Measurements from ENCODE around the gene EPHB3. TPM values are rescaled to one million over a fixed set of nuclear protein-coding genes. Genes with fewer than 3 reads are reported as not detected.
A peak's percentile ranks its signal among the peaks of the same experiment; 100 is the strongest.

The EPHB3 gene
- polyA plus RNA-seq, 2 of the 4 experiments (the other 2 are of a cell fraction), result 0.36 to 0.50 TPM

DNA sequence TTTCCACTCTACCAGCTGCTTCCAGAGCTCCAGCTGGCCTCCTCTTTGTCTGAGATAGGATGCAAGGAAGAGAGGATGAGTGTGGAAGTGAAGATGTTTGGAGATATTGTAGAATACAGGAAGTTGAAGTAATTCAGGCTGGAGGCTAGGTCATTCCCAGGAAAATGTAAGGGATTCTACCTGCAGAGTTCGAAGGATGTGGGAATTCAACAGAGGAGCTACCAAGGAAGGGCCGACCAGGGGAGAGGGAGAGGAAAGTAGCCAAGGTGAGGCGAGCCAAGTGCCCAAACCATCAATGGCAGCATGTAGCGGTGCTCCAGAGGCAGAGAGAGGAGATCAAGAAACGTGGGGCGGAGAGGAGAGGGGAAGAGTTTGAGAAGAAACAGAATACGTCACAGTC lies 49.0 kb upstream of the EPHB3 start:
- POLR2A ChIA-PET, result no interaction called here
- H3K4me2 ChIP-seq, result no peak overlapping the region
- FAIRE-seq, result no peak

DNA sequence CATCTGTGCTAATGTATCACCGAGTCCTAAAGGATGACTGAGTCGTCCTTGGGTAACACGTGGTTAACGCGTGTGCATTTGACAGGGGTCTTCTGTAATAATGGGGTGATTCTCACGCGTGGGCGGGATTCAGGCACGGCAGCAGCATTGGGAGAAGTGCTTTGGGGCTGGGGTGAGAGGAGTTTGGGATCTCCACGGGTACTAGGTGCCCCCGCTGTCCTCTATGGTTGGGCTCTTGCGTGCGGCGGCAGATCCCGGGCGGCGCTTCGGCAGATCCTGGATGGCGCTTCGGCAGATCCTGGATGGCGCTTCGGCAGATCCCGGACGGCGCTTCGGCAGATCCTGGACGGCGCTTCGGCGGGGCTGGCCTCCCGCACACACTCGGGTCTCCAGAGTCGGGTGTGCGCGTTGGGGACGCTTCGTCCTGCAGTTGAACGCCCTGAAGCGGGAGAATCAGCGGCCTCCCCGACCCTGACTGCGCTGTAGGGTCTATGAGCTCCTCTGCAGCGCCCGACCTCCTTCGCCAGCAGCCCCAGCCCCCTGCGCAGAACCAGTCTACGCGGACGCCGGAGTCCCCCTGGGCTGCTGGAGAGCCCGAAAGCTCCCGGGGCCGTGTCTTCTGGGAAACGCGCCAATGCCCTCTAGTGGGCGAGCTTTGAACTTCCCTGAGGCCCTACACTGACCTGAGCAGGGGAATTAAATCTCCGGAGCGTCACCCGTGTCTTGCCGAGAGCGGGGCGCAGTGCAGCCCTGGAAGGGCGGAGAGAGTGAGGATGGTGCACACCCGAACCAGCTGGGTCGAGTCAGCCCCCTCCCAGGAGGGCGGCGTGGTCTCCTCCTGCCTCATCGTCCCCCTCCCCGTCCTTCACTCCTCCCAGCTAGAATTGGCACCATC lies 48.1 kb upstream of the EPHB3 start:
- ChIA-PET POLR2A (interaction anchor here (0.9 kb wide), 1 partner anchor 142 kb away, joined by 3 read pairs; no protein-coding TSS in a partner anchor), CTCF (interaction anchor here (0.6 to 7.0 kb wide), 41 partner anchors 9 to 618 kb away, joined by 3 to 132 read pairs (median 5); no protein-coding TSS in a partner anchor)
- peak; percentile 96 to 100 for ATAC-seq
- Histone ChIP-seq H3K4me3 (peak overlapping the region; percentile 37), H3K4me2 (peak overlapping the region; percentile 85), H3K27ac (no peak overlapping the region), H3K9me3 (peaks cover 14% of the 10 kb centered on the region; the same call in 2 of the 3 replicates), H3K4me1 (no peaks in the 10 kb centered on the region)
- no peak for FAIRE-seq
- DNase-seq (ENCODE audit: low read depth in 1 of 2, low spot score in 1 of 2), result peak; percentile 55 to 84
- TF ChIP-seq CEBPB (IDR thresholded peaks at IDR 0.05) (no peak), CHD4 (IDR thresholded peaks at IDR 0.05; ENCODE audit: borderline replicate concordance) (no peak), CBX8 (IDR thresholded peaks at IDR 0.05) (no peak), CBX2 (IDR thresholded peaks at IDR 0.05; ENCODE audit: borderline replicate concordance, low read depth) (no peak), RAD21 (conservative IDR thresholded peaks at IDR 0.05 in 1 of 2, IDR thresholded peaks at IDR 0.05 in 1 of 2) (peak; percentile 67 to 71), PHF8 (IDR thresholded peaks at IDR 0.05; ENCODE audit: borderline replicate concordance, low read depth) (no peak), TFCP2L1 (CRISPR knock-in tag; IDR thresholded peaks at IDR 0.05) (no peak), NFE2L2 (conservative IDR thresholded peaks at IDR 0.05; ENCODE audit: low read length) (no peak), ZNF302 (CRISPR knock-in tag; IDR thresholded peaks at IDR 0.05) (no peak), CHD2 (IDR thresholded peaks at IDR 0.05; ENCODE audit: low read length, partially characterized antibody) (no peak), SREBF2 (IDR thresholded peaks at IDR 0.05) (no peak), ESRRA (IDR thresholded peaks at IDR 0.05; ENCODE audit: borderline replicate concordance, low read length) (no peak), FOXS1 (CRISPR knock-in tag; IDR thresholded peaks at IDR 0.05) (no peak), FOSB (CRISPR knock-in tag; IDR thresholded peaks at IDR 0.05) (no peak), JUN (IDR thresholded peaks at IDR 0.05) (no peak), SMC3 (IDR thresholded peaks at IDR 0.05) (peak; percentile 70)
- TF ChIP-seq, protein P1, sequence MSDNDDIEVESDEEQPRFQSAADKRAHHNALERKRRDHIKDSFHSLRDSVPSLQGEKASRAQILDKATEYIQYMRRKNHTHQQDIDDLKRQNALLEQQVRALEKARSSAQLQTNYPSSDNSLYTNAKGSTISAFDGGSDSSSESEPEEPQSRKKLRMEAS (IDR thresholded peaks at IDR 0.05), result no peak
- TF ChIP-seq, protein P2, sequence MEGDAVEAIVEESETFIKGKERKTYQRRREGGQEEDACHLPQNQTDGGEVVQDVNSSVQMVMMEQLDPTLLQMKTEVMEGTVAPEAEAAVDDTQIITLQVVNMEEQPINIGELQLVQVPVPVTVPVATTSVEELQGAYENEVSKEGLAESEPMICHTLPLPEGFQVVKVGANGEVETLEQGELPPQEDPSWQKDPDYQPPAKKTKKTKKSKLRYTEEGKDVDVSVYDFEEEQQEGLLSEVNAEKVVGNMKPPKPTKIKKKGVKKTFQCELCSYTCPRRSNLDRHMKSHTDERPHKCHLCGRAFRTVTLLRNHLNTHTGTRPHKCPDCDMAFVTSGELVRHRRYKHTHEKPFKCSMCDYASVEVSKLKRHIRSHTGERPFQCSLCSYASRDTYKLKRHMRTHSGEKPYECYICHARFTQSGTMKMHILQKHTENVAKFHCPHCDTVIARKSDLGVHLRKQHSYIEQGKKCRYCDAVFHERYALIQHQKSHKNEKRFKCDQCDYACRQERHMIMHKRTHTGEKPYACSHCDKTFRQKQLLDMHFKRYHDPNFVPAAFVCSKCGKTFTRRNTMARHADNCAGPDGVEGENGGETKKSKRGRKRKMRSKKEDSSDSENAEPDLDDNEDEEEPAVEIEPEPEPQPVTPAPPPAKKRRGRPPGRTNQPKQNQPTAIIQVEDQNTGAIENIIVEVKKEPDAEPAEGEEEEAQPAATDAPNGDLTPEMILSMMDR (IDR thresholded peaks at IDR 0.05), result peak; percentile 56
- WGBS (ENCODE audit: missing lambda C conversion rate), result 18% methylated on average over 28 of the region's 69 CpGs

More for the DNA sequence above, 49.0 kb upstream of the EPHB3 start:
- 58% methylated on average over 7 of the region's 7 CpGs for WGBS (ENCODE audit: missing lambda C conversion rate)
- DNase-seq (ENCODE audit: low read depth in 1 of 2, low spot score in 1 of 2) (no peak), ATAC-seq (no peak)
- Histone ChIP-seq H3K4me3 (no peak overlapping the region), H3K9me3 (peaks cover 14% of the 10 kb centered on the region; the same call in 2 of the 3 replicates), H3K27ac (no peak overlapping the region), H3K4me1 (no peaks in the 10 kb centered on the region)
- CTCF ChIA-PET, result interaction anchor here (0.6 to 7.0 kb wide), 17 partner anchors 8 to 617 kb away, joined by 3 to 132 read pairs (median 12); no protein-coding TSS in a partner anchor
- TF ChIP-seq TFCP2L1 (CRISPR knock-in tag; IDR thresholded peaks at IDR 0.05) (no peak), FOSB (CRISPR knock-in tag; IDR thresholded peaks at IDR 0.05) (no peak), KDM5A (IDR thresholded peaks at IDR 0.05) (no peak), HOXA7 (CRISPR knock-in tag; IDR thresholded peaks at IDR 0.05) (no peak), ESRRA (IDR thresholded peaks at IDR 0.05; ENCODE audit: borderline replicate concordance, low read length) (no peak), JUN (IDR thresholded peaks at IDR 0.05) (no peak), RARB (CRISPR knock-in tag; IDR thresholded peaks at IDR 0.05) (no peak), POLR2AphosphoS2 (conservative IDR thresholded peaks at IDR 0.05; ENCODE audit: low read length) (no peak), EHMT2 (IDR thresholded peaks at IDR 0.05; ENCODE audit: low read depth) (no peak), NFE2L2 (conservative IDR thresholded peaks at IDR 0.05; ENCODE audit: low read length) (no peak), CHD2 (IDR thresholded peaks at IDR 0.05; ENCODE audit: low read length, partially characterized antibody) (no peak), FOXS1 (CRISPR knock-in tag; IDR thresholded peaks at IDR 0.05) (no peak), EP300 (IDR thresholded peaks at IDR 0.05) (no peak), RAD21 (conservative IDR thresholded peaks at IDR 0.05 in 1 of 2, IDR thresholded peaks at IDR 0.05 in 1 of 2) (no peak)
- TF ChIP-seq, protein P1 (IDR thresholded peaks at IDR 0.05), result no peak
- TF ChIP-seq, protein P3, sequence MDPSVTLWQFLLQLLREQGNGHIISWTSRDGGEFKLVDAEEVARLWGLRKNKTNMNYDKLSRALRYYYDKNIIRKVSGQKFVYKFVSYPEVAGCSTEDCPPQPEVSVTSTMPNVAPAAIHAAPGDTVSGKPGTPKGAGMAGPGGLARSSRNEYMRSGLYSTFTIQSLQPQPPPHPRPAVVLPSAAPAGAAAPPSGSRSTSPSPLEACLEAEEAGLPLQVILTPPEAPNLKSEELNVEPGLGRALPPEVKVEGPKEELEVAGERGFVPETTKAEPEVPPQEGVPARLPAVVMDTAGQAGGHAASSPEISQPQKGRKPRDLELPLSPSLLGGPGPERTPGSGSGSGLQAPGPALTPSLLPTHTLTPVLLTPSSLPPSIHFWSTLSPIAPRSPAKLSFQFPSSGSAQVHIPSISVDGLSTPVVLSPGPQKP (IDR thresholded peaks at IDR 0.05; ENCODE audit: low read depth, low read length), result no peak
- TF ChIP-seq, protein P4, sequence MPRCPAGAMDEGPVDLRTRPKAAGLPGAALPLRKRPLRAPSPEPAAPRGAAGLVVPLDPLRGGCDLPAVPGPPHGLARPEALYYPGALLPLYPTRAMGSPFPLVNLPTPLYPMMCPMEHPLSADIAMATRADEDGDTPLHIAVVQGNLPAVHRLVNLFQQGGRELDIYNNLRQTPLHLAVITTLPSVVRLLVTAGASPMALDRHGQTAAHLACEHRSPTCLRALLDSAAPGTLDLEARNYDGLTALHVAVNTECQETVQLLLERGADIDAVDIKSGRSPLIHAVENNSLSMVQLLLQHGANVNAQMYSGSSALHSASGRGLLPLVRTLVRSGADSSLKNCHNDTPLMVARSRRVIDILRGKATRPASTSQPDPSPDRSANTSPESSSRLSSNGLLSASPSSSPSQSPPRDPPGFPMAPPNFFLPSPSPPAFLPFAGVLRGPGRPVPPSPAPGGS (IDR thresholded peaks at IDR 0.05), result no peak
- TF ChIP-seq, protein P5, sequence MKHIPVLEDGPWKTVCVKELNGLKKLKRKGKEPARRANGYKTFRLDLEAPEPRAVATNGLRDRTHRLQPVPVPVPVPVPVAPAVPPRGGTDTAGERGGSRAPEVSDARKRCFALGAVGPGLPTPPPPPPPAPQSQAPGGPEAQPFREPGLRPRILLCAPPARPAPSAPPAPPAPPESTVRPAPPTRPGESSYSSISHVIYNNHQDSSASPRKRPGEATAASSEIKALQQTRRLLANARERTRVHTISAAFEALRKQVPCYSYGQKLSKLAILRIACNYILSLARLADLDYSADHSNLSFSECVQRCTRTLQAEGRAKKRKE (CRISPR knock-in tag; IDR thresholded peaks at IDR 0.05; ENCODE audit: low read depth), result no peak
